OCI-LY3 (cell line): ENCODE results near the gene VAV1.

ENCODE experiments used
- H2AFZ ChIP-seq: fragments of 200-600, 300-600 bp; shearing (Covaris generic); 2 replicates; pipeline ENCODE4 v1.6.0; 2014; ENCODE audit warnings: antibody characterized with exemption, low read depth, low read length
- H3K27ac ChIP-seq: fragments of 200-600, 300-600 bp; sonication (generic); 2 replicates; pipeline ENCODE4 v1.5.1; 2014; ENCODE audit warnings: mild to moderate bottlenecking, low read length, moderate library complexity, mixed read lengths
- H3K27me3 ChIP-seq: fragments of 200-600, 300-600 bp; sonication (generic); 2 replicates; pipeline ENCODE4 v1.6.1; 2014; ENCODE audit warnings: low read depth, low read length, mixed read lengths
- H3K36me3 ChIP-seq: fragments of 200-600, 300-600 bp; sonication (generic); replicated peaks from 2 replicates; pipeline ENCODE3; 2014; ENCODE audit warnings: low read depth, low read length, mixed read lengths
- H3K4me1 ChIP-seq: fragments of 300-600, 200-600 bp; sonication (generic); 2 replicates; pipeline ENCODE4 v1.6.1; 2014; ENCODE audit warnings: low read length, mixed read lengths
- H3K4me2 ChIP-seq: fragments of 200-600, 300-600 bp; sonication (generic); 2 replicates; pipeline ENCODE4 v1.6.1; 2014; ENCODE audit warnings: low read length, mixed read lengths
- H3K4me3 ChIP-seq: fragments of 300-600, 200-600 bp; sonication (generic); 2 replicates; pipeline ENCODE4 v1.5.1; 2014; ENCODE audit warnings: antibody characterized with exemption, mild to moderate bottlenecking, low read length, moderate library complexity
- H3K79me2 ChIP-seq: fragments of 300-600, 200-600 bp; shearing (Covaris generic); 2 replicates; pipeline ENCODE4 v1.6.1; 2014; ENCODE audit warnings: mild to moderate bottlenecking, low read length, mixed read lengths
- H3K9ac ChIP-seq: fragments of 300-600, 200-600 bp; shearing (Covaris generic); 2 replicates; pipeline ENCODE4 v1.6.0; 2014; ENCODE audit warnings: mild to moderate bottlenecking, low read length, moderate library complexity
- H3K9me3 ChIP-seq: fragments of 200-600, 300-600 bp; shearing (Covaris generic); 2 replicates; pipeline ENCODE4 v1.6.1; 2014; ENCODE audit warnings: low read length, mixed read lengths; ENCODE audit not compliant: insufficient read depth
- H4K20me1 ChIP-seq: fragments of 200-600, 300-600 bp; sonication (generic); 2 replicates; pipeline ENCODE4 v1.6.1; 2016; ENCODE audit warnings: low read length, mixed read lengths; ENCODE audit not compliant: insufficient read depth
- EZH2phosphoT487 ChIP-seq: fragments of 200-600 bp; shearing (Covaris generic); IDR thresholded peaks from 2 replicates; pipeline ENCODE4 v1.6.1; 2018; ENCODE audit warnings: antibody characterized with exemption, mixed run types, low read depth
- TF ChIP-seq, protein P1 (sequence below): fragments of 200-600, 300-600 bp; sonication (generic); IDR thresholded peaks from 2 replicates; pipeline ENCODE4 v1.5.1; 2014; ENCODE audit warnings: antibody characterized with exemption, low read length, low read depth

VAV1 gene, protein sequence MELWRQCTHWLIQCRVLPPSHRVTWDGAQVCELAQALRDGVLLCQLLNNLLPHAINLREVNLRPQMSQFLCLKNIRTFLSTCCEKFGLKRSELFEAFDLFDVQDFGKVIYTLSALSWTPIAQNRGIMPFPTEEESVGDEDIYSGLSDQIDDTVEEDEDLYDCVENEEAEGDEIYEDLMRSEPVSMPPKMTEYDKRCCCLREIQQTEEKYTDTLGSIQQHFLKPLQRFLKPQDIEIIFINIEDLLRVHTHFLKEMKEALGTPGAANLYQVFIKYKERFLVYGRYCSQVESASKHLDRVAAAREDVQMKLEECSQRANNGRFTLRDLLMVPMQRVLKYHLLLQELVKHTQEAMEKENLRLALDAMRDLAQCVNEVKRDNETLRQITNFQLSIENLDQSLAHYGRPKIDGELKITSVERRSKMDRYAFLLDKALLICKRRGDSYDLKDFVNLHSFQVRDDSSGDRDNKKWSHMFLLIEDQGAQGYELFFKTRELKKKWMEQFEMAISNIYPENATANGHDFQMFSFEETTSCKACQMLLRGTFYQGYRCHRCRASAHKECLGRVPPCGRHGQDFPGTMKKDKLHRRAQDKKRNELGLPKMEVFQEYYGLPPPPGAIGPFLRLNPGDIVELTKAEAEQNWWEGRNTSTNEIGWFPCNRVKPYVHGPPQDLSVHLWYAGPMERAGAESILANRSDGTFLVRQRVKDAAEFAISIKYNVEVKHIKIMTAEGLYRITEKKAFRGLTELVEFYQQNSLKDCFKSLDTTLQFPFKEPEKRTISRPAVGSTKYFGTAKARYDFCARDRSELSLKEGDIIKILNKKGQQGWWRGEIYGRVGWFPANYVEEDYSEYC

DNA sequence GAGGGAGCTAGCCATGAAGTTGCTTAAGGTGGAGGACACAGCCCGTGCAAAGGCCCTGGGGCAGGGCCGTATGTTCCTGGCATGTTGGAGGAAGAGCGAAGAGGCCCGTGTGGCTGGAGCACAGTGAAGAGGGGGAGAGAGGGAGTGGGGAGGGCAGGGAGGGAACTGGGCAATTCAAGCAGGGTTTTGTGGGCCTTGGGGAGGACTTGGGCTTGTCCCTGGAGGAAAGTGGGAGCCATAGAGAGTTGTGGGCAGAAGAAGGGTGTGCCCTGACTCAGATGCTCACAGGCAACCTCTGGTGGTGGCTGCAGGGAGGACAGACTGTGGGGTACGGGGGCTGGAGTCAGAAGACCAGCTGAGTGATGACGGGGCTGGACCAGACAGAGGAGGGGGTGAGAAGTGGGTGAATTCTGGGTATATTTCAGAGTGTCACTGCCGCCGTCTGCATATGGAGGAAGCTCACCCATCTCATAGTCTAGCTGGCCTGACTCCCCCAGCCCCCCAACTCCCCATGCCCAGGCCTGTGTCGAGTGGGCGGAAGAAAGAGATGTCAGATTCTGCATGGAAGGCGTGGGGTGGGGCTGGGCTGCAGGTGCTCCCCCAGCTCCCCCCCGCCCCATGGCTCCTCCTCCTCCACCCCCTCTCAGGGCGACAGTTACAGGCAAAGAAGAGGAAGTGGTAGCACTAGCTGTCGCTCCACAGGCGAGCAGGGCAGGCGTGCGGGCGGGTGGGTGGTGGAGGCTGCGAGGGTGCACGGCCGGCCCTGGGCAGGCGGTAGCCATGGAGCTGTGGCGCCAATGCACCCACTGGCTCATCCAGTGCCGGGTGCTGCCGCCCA lies at the start of gene VAV1:
Gene VAV1, plus strand, starts transcription at position 681 of the 838 bp plus-strand sequence. Its CDS starts 100 bp downstream, at position 781.
- Histone ChIP-seq H3K27me3 (no peaks in the 10 kb centered on the region), H3K36me3 (peaks cover 17% of the 10 kb centered on the region), H3K9ac (peak within 1 kb of the TSS; percentile 99), H2AFZ (peak within 1 kb of the TSS; percentile 24; the same call in 1 of the 2 replicates), H3K4me2 (peak within 1 kb of the TSS; percentile 82), H3K9me3 (no peaks in the 10 kb centered on the region), H3K4me1 (peaks cover 32% of the 10 kb centered on the region), H3K27ac (peak within 1 kb of the TSS; percentile 87), H4K20me1 (peaks cover 32% of the 10 kb centered on the region), H3K79me2 (peaks cover 45% of the 10 kb centered on the region), H3K4me3 (peak within 1 kb of the TSS; percentile 88)
- TF ChIP-seq EZH2phosphoT487: no peak
- TF ChIP-seq, protein P1, sequence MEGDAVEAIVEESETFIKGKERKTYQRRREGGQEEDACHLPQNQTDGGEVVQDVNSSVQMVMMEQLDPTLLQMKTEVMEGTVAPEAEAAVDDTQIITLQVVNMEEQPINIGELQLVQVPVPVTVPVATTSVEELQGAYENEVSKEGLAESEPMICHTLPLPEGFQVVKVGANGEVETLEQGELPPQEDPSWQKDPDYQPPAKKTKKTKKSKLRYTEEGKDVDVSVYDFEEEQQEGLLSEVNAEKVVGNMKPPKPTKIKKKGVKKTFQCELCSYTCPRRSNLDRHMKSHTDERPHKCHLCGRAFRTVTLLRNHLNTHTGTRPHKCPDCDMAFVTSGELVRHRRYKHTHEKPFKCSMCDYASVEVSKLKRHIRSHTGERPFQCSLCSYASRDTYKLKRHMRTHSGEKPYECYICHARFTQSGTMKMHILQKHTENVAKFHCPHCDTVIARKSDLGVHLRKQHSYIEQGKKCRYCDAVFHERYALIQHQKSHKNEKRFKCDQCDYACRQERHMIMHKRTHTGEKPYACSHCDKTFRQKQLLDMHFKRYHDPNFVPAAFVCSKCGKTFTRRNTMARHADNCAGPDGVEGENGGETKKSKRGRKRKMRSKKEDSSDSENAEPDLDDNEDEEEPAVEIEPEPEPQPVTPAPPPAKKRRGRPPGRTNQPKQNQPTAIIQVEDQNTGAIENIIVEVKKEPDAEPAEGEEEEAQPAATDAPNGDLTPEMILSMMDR: peak; percentile 52

GRCh38 chr19:6723108-6723618 lies 49.3 kb upstream of the VAV1 start:
- Histone ChIP-seq H3K36me3 (no peaks in the 10 kb centered on the region), H3K4me1 (peaks cover 36% of the 10 kb centered on the region), H3K4me3 (no peak overlapping the region), H3K4me2 (no peak overlapping the region), H3K9ac (no peak overlapping the region), H3K27ac (no peak overlapping the region), H3K27me3 (no peaks in the 10 kb centered on the region), H3K79me2 (no peaks in the 10 kb centered on the region), H4K20me1 (no peaks in the 10 kb centered on the region), H3K9me3 (no peaks in the 10 kb centered on the region), H2AFZ (no peak overlapping the region)
- TF ChIP-seq EZH2phosphoT487: no peak
- TF ChIP-seq, protein P1: no peak

DNA sequence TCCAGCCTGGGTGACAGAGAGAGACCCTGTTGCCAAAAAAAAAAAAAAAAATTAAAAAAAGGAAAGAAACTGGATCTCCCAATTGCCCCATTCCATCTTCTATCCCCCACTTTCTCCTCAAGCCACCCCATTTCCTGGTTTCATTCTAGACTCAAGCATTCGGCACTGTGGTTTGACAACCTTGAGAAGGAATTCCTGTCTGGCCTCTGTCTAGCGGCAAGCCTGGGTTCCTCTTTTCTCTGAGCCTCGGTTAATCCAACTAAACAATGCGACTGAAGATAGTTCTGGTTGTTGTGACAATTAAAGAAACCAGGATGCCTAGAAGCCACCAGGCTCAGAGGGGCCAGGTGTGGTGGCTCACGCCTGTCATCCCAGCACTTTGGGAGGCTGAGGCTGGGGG lies 48.8 kb upstream of the VAV1 start:
- TF ChIP-seq, protein P1: no peak
- TF ChIP-seq EZH2phosphoT487: no peak
- Histone ChIP-seq H3K4me2 (no peak overlapping the region), H2AFZ (no peak overlapping the region)

More for the DNA sequence above, 48.8 kb upstream of the VAV1 start:
- no peak overlapping the region for H3K27ac ChIP-seq
- H3K9ac ChIP-seq: no peak overlapping the region
- H3K4me1 ChIP-seq: peaks cover 42% of the 10 kb centered on the region
- no peaks in the 10 kb centered on the region for H3K79me2 ChIP-seq
- no peaks in the 10 kb centered on the region for H4K20me1 ChIP-seq
- H3K9me3 ChIP-seq: no peaks in the 10 kb centered on the region
- H3K27me3 ChIP-seq: no peaks in the 10 kb centered on the region
- H3K4me3 ChIP-seq: no peak overlapping the region
- H3K36me3 ChIP-seq: no peaks in the 10 kb centered on the region
